Measurements from ENCODE around the gene INPP1. TPM values are rescaled to one million over a fixed set of nuclear protein-coding genes. Genes with fewer than 3 reads are reported as not detected.
A peak's percentile ranks its signal among the peaks of the same experiment; 100 is the strongest.

The INPP1 gene
- total and polyA plus RNA-seq, 2 of the 8 experiments (the other 6 are each of a cell fraction or from before 2014, with no cell fraction given): 0.88 to 3.0 TPM

- H3K18ac ChIP-seq (ENCODE audit: extremely low read depth, low read length): no peak overlapping the region
- TF ChIP-seq RBBP5 (IDR thresholded peaks at IDR 0.05; ENCODE audit: borderline replicate concordance, low read depth, low read length) (no peak), YY1 (IDR thresholded peaks at IDR 0.05; ENCODE audit: low read depth, low read length) (no peak), TBP (IDR thresholded peaks at IDR 0.05; ENCODE audit: low read depth, low read length) (no peak), GTF2F1 (IDR thresholded peaks at IDR 0.05; ENCODE audit: borderline replicate concordance, low read depth, low read length) (no peak), CEBPB (IDR thresholded peaks at IDR 0.05; ENCODE audit: low read depth, low read length) (no peak)
- no peaks in the 10 kb centered on the region for H3K9me3 ChIP-seq (ENCODE audit: insufficient read depth in 2 of 2, low read depth in 1 of 2, low read length in 1 of 2)
- no peaks in the 10 kb centered on the region for H3K79me2 ChIP-seq (ENCODE audit: control insufficient read depth in 1 of 2, insufficient read depth in 2 of 2, low read length in 2 of 2)
- FAIRE-seq: no peak
- no peak for DNase-seq (ENCODE audit: low read depth in 1 of 2, low spot score in 2 of 2)
- H3K23me2 ChIP-seq (ENCODE audit: low read depth, low read length): peaks cover 11% of the 10 kb centered on the region; the same call in 1 of the 2 replicates
- no peaks in the 10 kb centered on the region for H4K20me1 ChIP-seq (replicated peaks in 1 of 2; ENCODE audit: control insufficient read depth in 1 of 2, insufficient read depth in 2 of 2, low read length in 2 of 2)
- no peak overlapping the region for H3K56ac ChIP-seq (replicated peaks; ENCODE audit: insufficient read length, low read depth, low read length)
- ChIA-PET CTCF (ENCODE audit: partially characterized antibody) (interaction anchor here (0.8 to 1.6 kb wide), 3 partner anchors 9 to 93 kb away, joined by 3 to 4 read pairs (median 3); no protein-coding TSS in a partner anchor), POLR2A (ENCODE audit: partially characterized antibody) (interaction anchor here (1.3 kb wide), 1 partner anchor 9 kb away, joined by 4 read pairs; no protein-coding TSS in a partner anchor)
- no peaks in the 10 kb centered on the region for H3K36me3 ChIP-seq (ENCODE audit: control insufficient read depth in 2 of 4, insufficient read depth in 4 of 4, low read length in 3 of 4)
- no peak overlapping the region for H2AK5ac ChIP-seq (ENCODE audit: low read depth, low read length)
- no peak overlapping the region for H2AFZ ChIP-seq (ENCODE audit: low read length)
- H3K4me1 ChIP-seq (replicated peaks in 1 of 4; ENCODE audit: control insufficient read depth in 3 of 4, insufficient read depth in 4 of 4, low read length in 3 of 4): peaks cover 8 to 14% (median 12%) of the 10 kb centered on the region in 4 experiments
- H3K4me3 ChIP-seq (ENCODE audit: extremely low read depth in 1 of 4, insufficient read depth in 2 of 4, low read depth in 3 of 4, low read length in 4 of 4): peak overlapping the region in 1 of 4 experiments; percentile 82; a peak in 2 of 8 replicates
- no peak overlapping the region for H3K9ac ChIP-seq (replicated peaks in 1 of 4; ENCODE audit: extremely low read depth in 1 of 4, low read depth in 3 of 4, low read length in 3 of 4)
- H4K8ac ChIP-seq (ENCODE audit: extremely low read depth, insufficient read depth, low read length): no peak overlapping the region
- H3K14ac ChIP-seq (ENCODE audit: insufficient read length): no peak overlapping the region
- H3K4me2 ChIP-seq (ENCODE audit: insufficient read depth in 1 of 2, low read depth in 2 of 2, low read length in 2 of 2): peak overlapping the region in 1 of 2 experiments; percentile 99; a peak in 1 of 4 replicates
- H3K23ac ChIP-seq (ENCODE audit: insufficient read length): no peak overlapping the region
- H2BK12ac ChIP-seq (ENCODE audit: low read depth, low read length): no peak overlapping the region
- H2BK20ac ChIP-seq (ENCODE audit: low read length): no peak overlapping the region
- H4K5ac ChIP-seq (ENCODE audit: insufficient read length, low read depth, low read length): no peak overlapping the region
- no peak overlapping the region for H3K27ac ChIP-seq (ENCODE audit: low read depth, low read length)
- no peak overlapping the region for H2BK120ac ChIP-seq (replicated peaks; ENCODE audit: low read depth, low read length)
- no peak overlapping the region for H3K4ac ChIP-seq (replicated peaks; ENCODE audit: insufficient read length, low read depth, low read length)
- WGBS, 2 experiments (ENCODE audit: extremely low coverage in 1 of 2, insufficient coverage in 1 of 2, insufficient read length in 1 of 2, insufficient replicate concordance in 2 of 2, low coverage in 1 of 2, low lambda C conversion rate in 2 of 2, missing lambda C conversion rate in 1 of 2): 58% methylated on average over 2 of the region's 2 CpGs; no CpG with 5 or more reads in 1 of the 2 experiments
- H3K79me1 ChIP-seq (ENCODE audit: low read depth, low read length): no peaks in the 10 kb centered on the region
- H2BK5ac ChIP-seq (ENCODE audit: low read depth, low read length): no peak overlapping the region
- H3K27me3 ChIP-seq (replicated peaks in 1 of 4; ENCODE audit: control insufficient read depth in 3 of 4, extremely low read depth in 1 of 4, insufficient read depth in 3 of 4, low read length in 3 of 4): peaks cover 2 to 24% (median 20%) of the 10 kb centered on the region in 4 experiments
- H4K91ac ChIP-seq (replicated peaks; ENCODE audit: insufficient read length, low read length): no peak overlapping the region
- H2BK15ac ChIP-seq (ENCODE audit: low read length): no peak overlapping the region
Measured at GRCh38 chr2:190409616-190410015, 66.2 kb downstream of the INPP1 start.

Measured in H1 (cell line).